ENCODE data around the gene ATP6V1G1. TPM values are rescaled to one million over a fixed set of nuclear protein-coding genes. Genes with fewer than 3 reads are reported as not detected.

Gene ATP6V1G1
- polyA plus RNA-seq, 1 donor (not counting 4 experiments of a cell fraction or from before 2014, with no cell fraction given) = 214 TPM

- H4K20me1 ChIP-seq (ENCODE audit: control insufficient read depth, extremely low read depth, insufficient read depth, low read length) = no peaks in the 10 kb centered on the region
- no peaks in the 10 kb centered on the region for H3K9me3 ChIP-seq (ENCODE audit: control insufficient read depth, low read depth, low read length)
- DNase-seq (ENCODE audit: low read depth, low spot score) = no peak
- H3K9me1 ChIP-seq (ENCODE audit: control insufficient read depth, extremely low read depth, insufficient read depth, low read length) = no peaks in the 10 kb centered on the region
- peaks cover 18% of the 10 kb centered on the region for H3K4me1 ChIP-seq (ENCODE audit: control insufficient read depth, extremely low read depth, insufficient read depth, low read length)
- FAIRE-seq = no peak
- H3K9ac ChIP-seq (ENCODE audit: control insufficient read depth, extremely low read depth, insufficient read depth, low read length) = no peak overlapping the region
- H3K79me2 ChIP-seq (ENCODE audit: control insufficient read depth, insufficient read depth, low read length) = no peaks in the 10 kb centered on the region
- no peak overlapping the region for H3K4me3 ChIP-seq (ENCODE audit: control insufficient read depth in 2 of 3, extremely low read depth in 1 of 3, insufficient read depth in 2 of 3, low read depth in 1 of 3, low read length in 3 of 3)
- no peaks in the 10 kb centered on the region for H3K27me3 ChIP-seq (ENCODE audit: control insufficient read depth, extremely low read depth, insufficient read depth, low read length)
- H3K4me2 ChIP-seq (ENCODE audit: control insufficient read depth, extremely low read depth, insufficient read depth, low read depth, low read length) = no peak overlapping the region
- TF ChIP-seq CTCF (optimal IDR thresholded peaks at IDR 0.05 in 1 of 3, IDR thresholded peaks at IDR 0.05 in 1 of 3, conservative IDR thresholded peaks at IDR 0.05 in 1 of 3; ENCODE audit: extremely low read depth in 1 of 3, insufficient read depth in 2 of 3, low read length in 3 of 3) = no peak
- no peak for TF ChIP-seq EZH2 (IDR thresholded peaks at IDR 0.05; ENCODE audit: low read length)
- no peak overlapping the region for H2AFZ ChIP-seq (ENCODE audit: control insufficient read depth, low read length)
- no peaks in the 10 kb centered on the region for H3K36me3 ChIP-seq (ENCODE audit: control insufficient read depth in 2 of 2, extremely low read depth in 1 of 2, insufficient read depth in 2 of 2, low read length in 2 of 2)
- no peak overlapping the region for H3K27ac ChIP-seq (ENCODE audit: control insufficient read depth, insufficient read depth, low read length)
- dilution Hi-C loops (cut with MboI; ENCODE audit: extremely low pct_ligation_motif_present, low sequenced_read_pairs) = no loop called here
These were observed 34.0 kb downstream of the ATP6V1G1 start for GRCh38 chr9:114621561-114621960.

- peaks cover 18% of the 10 kb centered on the region for H3K4me1 ChIP-seq (ENCODE audit: control insufficient read depth, extremely low read depth, insufficient read depth, low read length)
- no peaks in the 10 kb centered on the region for H3K27me3 ChIP-seq (ENCODE audit: control insufficient read depth, extremely low read depth, insufficient read depth, low read length)
- DNase-seq (ENCODE audit: low read depth, low spot score) (no peak), FAIRE-seq (no peak)
- H3K4me2 ChIP-seq (ENCODE audit: control insufficient read depth, extremely low read depth, insufficient read depth, low read depth, low read length) = no peak overlapping the region
- H3K79me2 ChIP-seq (ENCODE audit: control insufficient read depth, insufficient read depth, low read length) = no peaks in the 10 kb centered on the region
- no peak overlapping the region for H3K9ac ChIP-seq (ENCODE audit: control insufficient read depth, extremely low read depth, insufficient read depth, low read length)
- TF ChIP-seq EZH2 (IDR thresholded peaks at IDR 0.05; ENCODE audit: low read length) (no peak), CTCF (optimal IDR thresholded peaks at IDR 0.05 in 1 of 3, IDR thresholded peaks at IDR 0.05 in 1 of 3, conservative IDR thresholded peaks at IDR 0.05 in 1 of 3; ENCODE audit: extremely low read depth in 1 of 3, insufficient read depth in 2 of 3, low read length in 3 of 3) (no peak)
- H3K36me3 ChIP-seq (ENCODE audit: control insufficient read depth in 2 of 2, extremely low read depth in 1 of 2, insufficient read depth in 2 of 2, low read length in 2 of 2) = no peaks in the 10 kb centered on the region
- dilution Hi-C loops (cut with MboI; ENCODE audit: extremely low pct_ligation_motif_present, low sequenced_read_pairs) = no loop called here
- H4K20me1 ChIP-seq (ENCODE audit: control insufficient read depth, extremely low read depth, insufficient read depth, low read length) = no peaks in the 10 kb centered on the region
- H3K4me3 ChIP-seq (ENCODE audit: control insufficient read depth in 2 of 3, extremely low read depth in 1 of 3, insufficient read depth in 2 of 3, low read depth in 1 of 3, low read length in 3 of 3) = no peak overlapping the region
- no peaks in the 10 kb centered on the region for H3K9me1 ChIP-seq (ENCODE audit: control insufficient read depth, extremely low read depth, insufficient read depth, low read length)
- H3K27ac ChIP-seq (ENCODE audit: control insufficient read depth, insufficient read depth, low read length) = no peak overlapping the region
- no peaks in the 10 kb centered on the region for H3K9me3 ChIP-seq (ENCODE audit: control insufficient read depth, low read depth, low read length)
- H2AFZ ChIP-seq (ENCODE audit: control insufficient read depth, low read length) = no peak overlapping the region
These were observed 34.5 kb downstream of the ATP6V1G1 start for GRCh38 chr9:114621975-114622609.
